Stimulated activated CD8-positive, alpha-beta memory T cell treated with anti-CD3 and anti-CD28 coated beads, Interleukin-15, amount 100 ng/mL, for 4 hours (primary cell): ENCODE results near the gene SLC12A7.
"Not testable (repeated sequence)": the region's sequence is repeated elsewhere in the genome, so short reads cannot be mapped to it uniquely, and the experiment has no call there.

Experiments
- DNase-seq, 2 donors: peaks; one replicate each; pipeline ENCODE4 v3.0.0-alpha.2; 2020; ENCODE audit warnings: low read depth in 2 of 2

Gene SLC12A7

DNA sequence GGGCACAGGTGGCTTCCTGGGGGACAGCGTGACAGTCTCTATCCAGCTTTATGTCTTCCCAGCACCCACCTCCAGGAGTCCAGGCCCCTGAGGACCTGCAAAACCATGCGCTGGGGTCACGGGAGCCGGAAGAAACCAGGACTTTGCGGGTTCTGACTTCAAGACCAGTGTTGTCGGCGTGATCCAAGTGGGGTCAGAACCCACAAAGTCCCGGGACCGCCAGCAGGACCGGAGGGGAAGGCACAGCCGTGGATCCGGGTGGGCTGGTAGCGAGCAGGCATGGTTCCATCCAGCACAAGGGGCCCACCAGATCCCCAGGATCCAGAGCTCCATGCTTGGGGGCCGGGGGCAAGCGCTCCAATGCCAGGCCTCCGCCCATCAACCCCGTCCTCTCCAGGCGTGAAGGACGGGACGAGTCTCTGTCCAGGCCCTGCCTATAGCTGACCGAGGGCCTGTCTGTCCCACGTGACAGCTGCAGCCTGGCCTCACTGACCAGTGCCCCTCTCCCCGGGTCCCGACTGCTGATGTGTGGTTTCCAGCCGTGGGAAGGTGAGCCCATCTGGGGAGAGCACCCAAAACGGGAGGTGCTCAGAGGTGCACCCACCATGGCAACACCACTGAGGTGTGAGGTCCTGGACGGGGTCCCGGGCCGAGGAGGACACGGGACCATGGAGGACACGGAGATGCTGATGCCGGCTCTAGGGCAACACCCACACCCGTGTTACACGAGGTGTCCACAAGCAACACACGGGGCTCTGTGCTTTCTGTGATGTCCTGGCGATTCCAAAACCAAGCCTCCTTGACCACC is 48.9 kb downstream of the SLC12A7 start:
- no peak for DNase-seq

- DNase-seq = no peak
Measured at GRCh38 chr5:1061916-1062315, 49.9 kb downstream of the SLC12A7 start.

GRCh38 chr5:1061292-1061691 is 50.6 kb downstream of the SLC12A7 start:
- not testable (repeated sequence) for DNase-seq

DNA sequence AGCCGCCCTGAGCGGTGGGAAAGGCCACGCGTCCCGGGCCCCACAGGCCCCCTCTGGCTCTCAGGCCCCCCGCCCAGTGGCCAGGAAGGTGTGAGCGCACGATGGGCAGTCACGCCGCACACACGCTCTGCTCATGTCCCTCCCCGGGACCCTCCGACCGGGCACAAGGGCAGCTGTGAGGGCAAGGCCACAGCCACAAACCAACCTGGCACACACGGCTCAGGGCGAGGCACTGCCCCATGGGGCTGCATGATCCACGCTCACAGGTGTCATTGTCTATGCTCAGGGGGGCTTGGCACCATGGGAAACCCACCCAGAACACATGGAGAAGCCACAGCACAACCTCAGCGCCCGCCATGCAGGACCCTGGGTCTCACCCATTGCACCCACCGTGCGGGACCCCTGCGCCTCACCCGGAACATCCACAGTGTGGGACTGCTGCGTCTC is 51.3 kb downstream of the SLC12A7 start:
- no peak for DNase-seq

GRCh38 chr5:1059884-1060263 is 52.0 kb downstream of the SLC12A7 start:
- DNase-seq = no peak

DNA sequence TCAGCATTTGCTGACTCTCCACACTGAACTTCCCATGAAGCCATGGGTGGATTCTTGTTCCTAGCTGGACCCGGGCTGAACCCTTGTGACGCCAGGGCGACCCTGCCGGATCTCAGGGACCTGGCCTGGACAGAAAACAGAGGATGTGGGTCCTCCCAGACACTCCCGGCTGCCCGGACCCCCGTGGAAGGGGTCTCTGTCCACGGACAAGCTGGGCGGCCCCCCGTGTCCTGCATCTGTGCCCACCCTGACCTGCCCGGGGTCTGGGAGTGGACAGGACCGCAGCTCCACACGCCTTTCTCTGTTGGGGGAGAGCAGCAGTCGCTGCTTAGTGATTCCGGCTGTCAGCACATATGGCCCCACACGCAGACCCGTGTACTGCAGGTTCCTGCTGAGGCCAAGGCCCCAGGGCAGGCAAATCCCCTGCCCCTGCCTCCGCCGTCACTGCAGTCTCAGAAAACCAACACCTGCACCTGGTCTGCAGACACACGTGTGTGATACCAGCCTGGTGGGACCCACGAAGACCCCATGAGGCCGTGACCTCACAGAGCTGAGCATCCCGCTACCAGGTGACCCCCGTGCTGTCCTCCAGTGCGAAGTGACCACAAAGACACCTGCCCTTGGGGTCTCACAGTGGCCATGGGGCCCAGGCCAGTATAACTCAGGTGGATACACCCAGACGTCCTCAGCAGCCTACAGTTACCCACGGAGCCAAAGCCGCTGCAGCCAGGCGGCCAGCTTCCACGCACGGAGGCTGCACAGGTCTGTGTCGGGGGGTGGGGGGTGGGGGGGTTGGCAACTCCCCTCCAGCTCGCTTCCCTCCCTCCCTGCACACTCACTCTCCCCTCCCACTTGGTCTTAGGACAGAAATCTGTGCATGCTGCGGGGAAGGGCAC is 52.6 kb downstream of the SLC12A7 start:
- DNase-seq = no peak

GRCh38 chr5:1058083-1058945 is 53.5 kb downstream of the SLC12A7 start:
- no peak for DNase-seq

DNA sequence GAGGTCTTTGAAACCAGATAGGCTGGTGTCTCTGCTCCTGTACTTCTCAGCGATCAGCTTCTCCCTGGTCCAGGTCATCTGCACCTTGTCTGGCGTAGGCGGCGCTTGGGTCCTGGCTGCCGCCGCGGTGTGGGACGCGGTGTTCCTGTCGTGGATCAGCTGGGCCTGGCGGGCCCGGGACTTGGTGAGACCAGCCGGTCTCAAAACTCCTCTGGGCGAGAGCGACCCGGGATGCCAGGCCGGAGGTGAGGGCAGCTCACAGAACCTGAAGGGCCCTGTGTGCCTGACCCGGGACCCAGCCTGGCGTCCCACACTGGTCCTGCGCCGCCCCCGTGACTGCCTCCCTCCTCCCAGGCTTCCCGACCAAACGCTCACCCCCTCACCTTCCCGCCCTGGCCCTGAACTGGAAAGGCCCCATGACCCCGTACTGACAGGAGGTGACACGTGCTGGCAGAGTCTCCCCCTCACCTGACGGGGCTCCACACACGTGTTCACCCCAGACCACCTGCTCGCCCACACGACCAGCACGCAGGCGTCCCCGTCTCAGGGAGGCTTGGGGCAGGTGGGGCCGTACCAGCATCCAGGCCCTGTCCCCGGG is 54.3 kb downstream of the SLC12A7 start:
- no peak for DNase-seq

DNA sequence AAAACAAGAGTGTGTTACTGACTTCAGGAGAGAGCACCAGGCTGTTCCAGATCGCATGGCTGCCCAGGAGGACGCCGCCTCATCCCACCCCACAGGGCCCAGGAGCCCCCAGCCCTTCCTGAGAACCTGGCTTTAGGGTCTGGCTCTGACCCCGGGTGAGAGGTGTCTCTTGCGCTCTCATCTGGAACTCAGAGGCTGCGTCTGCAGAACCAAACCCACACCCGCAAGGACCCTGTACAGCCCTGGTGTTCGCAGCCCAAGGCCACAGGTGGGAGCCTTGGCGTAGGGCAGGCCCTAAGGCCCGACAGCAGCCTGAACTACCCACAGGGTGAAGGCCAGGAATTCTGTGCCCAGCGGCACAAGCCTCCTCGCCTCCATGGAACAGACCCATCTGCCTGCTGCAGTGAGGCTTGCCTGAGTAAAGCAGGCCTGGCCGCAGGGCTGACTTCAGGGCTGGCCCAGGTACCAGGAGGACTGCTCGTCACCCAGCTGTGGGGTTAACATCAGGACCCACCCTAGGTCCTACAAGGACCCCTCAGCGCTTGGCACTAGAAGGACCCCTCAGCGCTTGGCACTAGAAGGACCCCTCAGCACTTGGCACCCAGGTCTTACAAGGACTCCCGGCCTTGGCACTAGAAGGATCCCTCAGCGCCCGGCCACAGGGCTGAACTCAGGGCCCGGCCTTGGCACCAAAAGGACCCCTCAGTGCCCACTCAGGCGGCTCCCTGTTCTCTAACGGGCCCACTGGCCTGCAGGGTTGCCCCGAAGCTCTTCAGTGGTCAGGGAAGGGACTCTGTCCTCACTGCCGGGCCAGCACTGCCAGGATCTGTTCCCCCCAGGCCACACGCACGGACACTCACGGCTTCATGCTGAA is 55.0 kb downstream of the SLC12A7 start:
- no peak for DNase-seq

DNA sequence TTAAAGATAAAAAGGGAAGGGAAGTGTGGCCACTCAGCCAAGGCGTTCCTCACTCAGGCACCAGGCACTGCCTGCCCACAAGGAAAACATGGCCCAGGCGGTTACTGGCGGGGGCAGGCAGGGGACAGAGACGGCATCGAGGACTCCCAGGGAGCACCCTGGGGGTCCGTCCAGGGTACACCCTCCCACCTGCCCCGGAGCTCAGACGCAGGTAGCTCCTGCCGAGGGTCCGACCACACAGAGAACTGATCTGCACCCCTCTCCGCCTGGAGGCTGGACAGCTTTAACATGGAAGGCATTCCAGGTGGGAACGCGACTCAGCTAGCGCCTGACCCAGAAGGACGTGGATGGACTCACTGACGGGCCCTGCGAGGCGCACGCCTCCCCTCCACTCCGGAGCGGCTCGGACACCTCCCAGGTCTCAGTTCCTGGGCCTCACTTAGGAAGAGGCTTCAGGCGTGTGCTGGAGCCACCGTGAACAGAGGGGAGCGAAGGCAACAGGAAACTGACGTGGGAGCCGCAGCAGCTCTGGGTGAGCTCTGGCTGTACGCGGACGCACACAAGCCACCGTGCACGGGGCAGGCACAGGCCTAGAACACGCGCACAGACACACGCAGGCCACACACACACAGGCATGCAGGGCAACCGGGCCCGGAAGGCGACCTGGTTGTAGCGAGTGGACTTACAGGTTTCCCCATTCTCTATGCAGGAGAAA is 55.8 kb downstream of the SLC12A7 start:
- no peak for DNase-seq

- no peak for DNase-seq
Measured at GRCh38 chr5:1054799-1055775, 56.8 kb downstream of the SLC12A7 start.

DNA sequence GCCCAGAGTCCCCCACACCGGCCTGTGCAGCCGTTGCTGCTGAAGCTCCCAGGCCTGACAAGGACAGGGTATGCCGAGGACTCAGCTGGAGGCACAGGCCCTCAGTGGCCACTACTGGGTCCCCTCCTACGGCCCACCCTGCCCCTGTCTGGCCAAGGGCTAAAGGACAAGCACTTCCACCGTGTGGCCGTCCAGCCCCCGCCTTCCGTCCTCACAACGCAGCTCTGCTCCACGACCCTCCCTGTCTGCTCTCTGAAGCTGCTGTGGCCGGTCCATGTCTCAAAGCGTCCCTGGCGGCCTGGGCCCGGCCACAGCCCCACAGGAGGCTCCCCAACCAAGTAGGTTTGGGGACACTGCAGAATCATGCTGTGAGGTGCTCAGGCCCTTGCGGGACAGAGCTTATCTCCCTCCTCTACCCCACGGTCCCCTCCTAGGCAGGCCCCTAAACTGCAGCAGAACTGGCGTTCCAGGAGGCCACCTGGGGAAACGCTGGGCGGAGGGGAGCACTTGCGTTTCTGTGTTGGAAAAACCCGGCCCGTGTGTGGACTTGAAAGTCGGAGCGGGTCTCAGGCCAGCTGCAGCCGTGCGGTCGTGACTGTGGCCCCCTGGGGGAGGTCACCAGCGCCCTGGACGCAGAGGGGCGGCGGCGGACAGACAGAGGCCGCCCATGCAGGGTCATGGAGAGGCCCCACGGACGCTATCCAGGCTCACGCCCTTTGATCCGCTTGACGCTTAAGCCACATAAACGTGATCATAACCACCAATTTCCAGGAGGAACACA is 57.7 kb downstream of the SLC12A7 start:
- DNase-seq = no peak

DNA sequence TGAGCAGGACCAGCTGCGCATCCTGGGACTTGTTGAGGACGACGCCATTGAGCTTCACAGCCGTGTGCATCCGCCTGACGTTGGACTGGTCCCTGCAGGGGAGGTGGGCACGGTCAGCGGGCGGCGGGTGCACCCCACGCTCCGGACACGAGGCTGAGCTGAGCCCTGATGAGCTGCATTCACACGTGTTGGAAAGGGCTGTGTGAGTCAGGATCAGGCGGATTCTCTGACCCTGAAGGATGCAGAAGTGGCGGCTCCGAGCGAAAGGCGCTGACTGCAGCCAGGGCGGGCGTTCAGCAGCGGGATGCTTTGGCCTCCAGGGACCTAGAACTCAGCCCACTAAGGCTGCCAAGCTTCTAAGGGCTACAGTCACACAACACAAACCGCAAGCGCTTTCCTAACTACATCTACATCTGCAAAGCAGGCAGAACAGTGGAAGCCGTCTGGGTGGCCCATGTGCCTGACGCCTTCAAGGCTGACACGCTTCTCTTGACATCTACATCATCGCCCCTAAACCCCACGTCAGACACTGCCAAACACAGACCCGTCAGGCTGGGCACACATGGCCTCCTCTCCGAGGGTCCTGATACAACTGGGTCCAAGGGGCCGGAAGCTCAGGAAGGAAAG is 58.4 kb downstream of the SLC12A7 start:
- no peak for DNase-seq

DNA sequence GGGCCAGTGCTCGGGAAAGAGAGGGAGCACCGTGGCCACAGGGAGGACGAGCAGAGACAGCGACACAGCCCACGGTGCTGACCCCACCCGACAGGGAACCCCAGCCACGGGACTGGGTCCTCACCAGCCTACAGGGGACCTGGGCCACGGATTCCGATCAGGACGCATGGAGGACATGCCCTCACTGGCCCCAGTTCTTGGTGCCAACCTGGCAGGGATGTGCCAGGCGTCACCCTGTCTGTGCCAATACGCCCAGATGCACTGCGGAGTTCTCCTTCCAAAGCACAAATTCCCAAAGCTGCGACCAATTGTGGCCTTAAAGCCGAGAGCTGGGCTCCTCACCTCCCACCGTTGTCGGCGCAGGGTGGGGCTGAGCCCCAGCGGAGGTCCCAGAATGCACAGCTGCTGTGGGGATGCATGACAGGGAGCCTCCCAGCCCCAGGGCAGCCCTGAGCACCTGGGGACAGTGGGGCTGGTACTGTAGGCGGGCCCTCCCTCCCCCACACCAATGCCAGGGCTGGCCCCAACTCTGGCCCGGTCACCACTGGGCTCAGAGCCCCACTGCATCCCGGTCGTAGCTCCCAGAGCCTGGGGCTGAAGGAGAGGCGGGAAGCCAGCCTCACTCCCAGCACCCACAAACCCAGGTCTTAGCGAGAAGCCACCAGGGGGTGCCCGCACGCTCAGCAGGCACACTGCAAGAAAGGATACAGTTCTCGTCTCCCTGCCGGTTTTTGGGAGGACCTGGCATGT is 59.0 kb downstream of the SLC12A7 start:
- no peak for DNase-seq

DNA sequence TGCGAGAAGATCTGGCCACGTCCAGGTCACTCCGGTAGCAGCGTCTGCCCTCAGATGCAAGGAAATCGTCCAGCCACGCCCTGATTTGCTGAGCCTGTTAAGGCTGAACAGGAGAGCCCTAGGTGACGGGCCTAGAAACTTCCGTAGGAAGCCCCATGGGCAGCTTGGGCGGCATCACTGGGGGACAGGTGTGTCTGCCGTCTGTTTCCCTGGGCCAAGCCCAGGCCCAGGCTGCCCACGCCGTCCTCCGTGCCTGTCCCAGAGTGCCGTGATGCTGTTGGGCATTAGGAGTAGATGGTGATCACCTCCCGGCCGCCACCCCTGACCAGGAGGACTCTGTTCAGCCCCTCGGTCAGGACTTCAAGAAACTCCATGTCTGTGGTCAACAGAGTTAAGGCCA is 59.8 kb downstream of the SLC12A7 start:
- DNase-seq = no peak

- DNase-seq = no peak
Measured at GRCh38 chr5:1051366-1051720, 60.5 kb downstream of the SLC12A7 start.
